Sigmoid colon (tissue), 4 donors: ENCODE measurements around the gene RHBG.
"Not testable (repeated sequence)": the region's sequence is repeated elsewhere in the genome, so short reads cannot be mapped to it uniquely, and the experiment has no call there.

Experiments
- CTCF ChIP-seq, 4 experiments: fragments of 450-650 bp in 3 of 4; fragments of 200-600 bp in 1 of 4; IDR thresholded peaks; one replicate each; pipeline ENCODE4 v1.5.1; 2016 to 2019; ENCODE audit warnings: antibody characterized with exemption in 4 of 4, mild to moderate bottlenecking in 3 of 4, moderate library complexity in 2 of 4
- POLR2AphosphoS5 ChIP-seq, 4 donors: sonication (generic); formaldehyde crosslinking; IDR thresholded peaks; one replicate each; pipeline ENCODE4 v1.6.1; 2017; ENCODE audit warnings: antibody characterized with exemption in 4 of 4

- TF ChIP-seq CTCF, POLR2AphosphoS5 (IDR thresholded peaks at IDR 0.05): not testable (repeated sequence)
Observed at GRCh38 chr1:156352481-156352880, 16.5 kb upstream of the RHBG start.
